HepG2 (cell line): ENCODE results near the gene SPAG5. TPM values are rescaled to one million over a fixed set of nuclear protein-coding genes. Genes with fewer than 3 reads are reported as not detected.

ENCODE experiments used
- DMAP1 ChIP-seq: IDR thresholded peaks from 2 replicates; pipeline ENCODE4 v1.6.1; 2016
- EEA1 ChIP-seq: sonication (generic); formaldehyde crosslinking; IDR thresholded peaks from 2 replicates; pipeline ENCODE4 v1.5.1; 2020; ENCODE audit warnings: mild to moderate bottlenecking, missing genetic modification reagents, borderline replicate concordance
- GTF3A ChIP-seq: sonication (generic); formaldehyde crosslinking; conservative IDR thresholded peaks from 2 replicates; pipeline ENCODE4 v1.4.0; 2020; ENCODE audit warnings: mild to moderate bottlenecking, missing genetic modification reagents
- MLLT10 ChIP-seq: sonication (generic); formaldehyde crosslinking; IDR thresholded peaks from 2 replicates; pipeline ENCODE4 v1.4.0; 2020; ENCODE audit warnings: missing genetic modification reagents
- ONECUT2 ChIP-seq: sonication (generic); formaldehyde crosslinking; IDR thresholded peaks from 2 replicates; pipeline ENCODE4 v1.4.0; 2020; ENCODE audit warnings: missing genetic modification reagents
- PAF1 ChIP-seq: IDR thresholded peaks from 2 replicates; pipeline ENCODE4 v1.6.1; 2016; ENCODE audit warnings: missing genetic modification reagents, missing compliant biosample characterization
- REXO4 ChIP-seq: sonication (generic); formaldehyde crosslinking; IDR thresholded peaks from 2 replicates; pipeline ENCODE4 v1.8.0; 2022; ENCODE audit warnings: missing genetic modification reagents, mild to moderate bottlenecking, borderline replicate concordance
- SAFB2 ChIP-seq: sonication (generic); formaldehyde crosslinking; IDR thresholded peaks from 2 replicates; pipeline ENCODE4 v1.5.1; 2020; ENCODE audit warnings: missing genetic modification reagents, low read depth, mild to moderate bottlenecking, borderline replicate concordance
- ZBTB38 ChIP-seq: sonication (generic); formaldehyde crosslinking; IDR thresholded peaks from 2 replicates; pipeline ENCODE4 v1.5.1; 2020; ENCODE audit warnings: mild to moderate bottlenecking, missing genetic modification reagents
- ZBTB8A ChIP-seq: sonication (generic); formaldehyde crosslinking; IDR thresholded peaks from 2 replicates; pipeline ENCODE4 v1.4.0; 2020; ENCODE audit warnings: mild to moderate bottlenecking, low read depth, missing genetic modification reagents, borderline replicate concordance
- ZFP82 ChIP-seq: sonication (generic); formaldehyde crosslinking; IDR thresholded peaks from 2 replicates; pipeline ENCODE4 v1.5.1; 2020; ENCODE audit warnings: mild to moderate bottlenecking, missing genetic modification reagents, borderline replicate concordance
- ZNF124 ChIP-seq: sonication (generic); formaldehyde crosslinking; IDR thresholded peaks from 2 replicates; pipeline ENCODE4 v1.4.0; 2020; ENCODE audit warnings: missing genetic modification reagents
- ZNF337 ChIP-seq: sonication (generic); formaldehyde crosslinking; IDR thresholded peaks from 2 replicates; pipeline ENCODE4 v1.5.1; 2020; ENCODE audit warnings: missing genetic modification reagents, low read depth, mild to moderate bottlenecking, borderline replicate concordance
- polyA plus RNA-seq, 8 experiments: library from polyadenylated mRNA; depleted of rRNA in 3 of 8; stranded (reverse) in 7 of 8; unstranded in 1 of 8; fragments of >200 nt; fragmentation: Illumina TruSeq in 4 of 8; extraction: Trizol in 4 of 8; gene quantifications; 2 replicates each; pipeline versions ENCODE4 v1.2.1 to v1.2.3, GENCODE V29; 2011 to 2016; ENCODE audit warnings: low read depth in 4 of 8, missing spikeins in 1 of 8, mixed read lengths in 1 of 8; ENCODE audit not compliant: insufficient read depth in 1 of 8
- total RNA-seq, 5 experiments: library from RNA; depleted of rRNA; stranded (reverse); fragments of >200 nt; fragmentation: Illumina TruSeq; extraction: Trizol; gene quantifications; 2 replicates each; pipeline ENCODE4 v1.2.3, GENCODE V29; 2016; ENCODE audit warnings: low read depth in 1 of 5
- TF ChIP-seq, protein P1 (sequence below): IDR thresholded peaks from 2 replicates; pipeline ENCODE4 v1.6.1; 2012; ENCODE audit warnings: inconsistent platforms
- TF ChIP-seq, protein P2 (sequence below): sonication (generic); formaldehyde crosslinking; IDR thresholded peaks from 2 replicates; pipeline ENCODE4; 2020; ENCODE audit warnings: missing genetic modification reagents, mild to moderate bottlenecking, borderline replicate concordance
- TF ChIP-seq, protein P3 (sequence below): sonication (generic); formaldehyde crosslinking; IDR thresholded peaks from 2 replicates; pipeline ENCODE4 v1.8.0; 2022; ENCODE audit warnings: mild to moderate bottlenecking, missing genetic modification reagents, moderate library complexity
- TF ChIP-seq, protein P4 (sequence below): IDR thresholded peaks from 2 replicates; pipeline ENCODE4 v1.6.1; 2018; ENCODE audit warnings: missing genetic modification reagents, mild to moderate bottlenecking, missing compliant biosample characterization
- TF ChIP-seq, protein P5 (sequence below): sonication (generic); formaldehyde crosslinking; IDR thresholded peaks from 2 replicates; pipeline ENCODE4 v1.8.0; 2022; ENCODE audit warnings: missing genetic modification reagents, mild to moderate bottlenecking, inconsistent platforms, borderline replicate concordance
- TF ChIP-seq, protein P6 (sequence below): IDR thresholded peaks from 2 replicates; pipeline ENCODE4 v1.6.1; 2016; ENCODE audit warnings: mild to moderate bottlenecking, missing biosample characterization, missing genetic modification reagents
- TF ChIP-seq, protein P7 (sequence below): sonication (generic); formaldehyde crosslinking; IDR thresholded peaks from 2 replicates; pipeline ENCODE4 v1.4.0; 2020; ENCODE audit warnings: missing genetic modification reagents
- TF ChIP-seq, protein P8 (sequence below): sonication (generic); formaldehyde crosslinking; IDR thresholded peaks from 2 replicates; pipeline ENCODE4 v1.5.0; 2020; ENCODE audit warnings: missing genetic modification reagents

Gene SPAG5
- total and polyA plus RNA-seq, 2 of the 13 experiments (the other 11 are each of a cell fraction or from before 2014, with no cell fraction given), result 41.4 to 98.0 TPM

DNA sequence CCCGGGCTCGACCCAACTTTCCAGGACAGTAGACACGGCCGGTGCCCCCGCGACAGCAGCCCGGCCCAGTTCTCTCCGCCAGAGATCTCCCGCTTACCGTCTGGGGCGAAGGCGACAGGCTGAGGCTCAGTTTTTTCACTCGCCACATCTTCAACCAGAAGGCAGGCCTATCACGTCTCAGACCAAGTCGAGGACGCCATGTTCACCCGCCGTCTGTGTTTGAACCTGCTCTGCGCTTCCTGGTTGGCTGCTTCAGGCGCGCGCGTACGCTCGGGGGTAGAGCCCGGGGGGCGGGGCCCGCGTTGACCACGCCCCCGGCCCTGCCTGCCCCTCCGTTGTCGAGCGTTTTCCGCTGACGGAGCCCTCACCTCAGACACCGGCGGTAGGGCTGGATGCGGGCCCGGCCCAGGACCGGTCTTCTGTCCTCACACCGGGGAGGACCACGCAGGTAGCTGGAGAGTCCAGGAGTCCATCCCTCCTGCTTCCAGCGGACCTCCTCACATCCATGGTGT lies at the start of gene SPAG5 (continued):
- TF ChIP-seq, protein P1, sequence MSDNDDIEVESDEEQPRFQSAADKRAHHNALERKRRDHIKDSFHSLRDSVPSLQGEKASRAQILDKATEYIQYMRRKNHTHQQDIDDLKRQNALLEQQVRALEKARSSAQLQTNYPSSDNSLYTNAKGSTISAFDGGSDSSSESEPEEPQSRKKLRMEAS, result 0 out of 2 replicates have a peak, but pooled peaks have one; percentile 34
- no peak for TF ChIP-seq MLLT10 (CRISPR knock-in tag)
- TF ChIP-seq EEA1 (CRISPR knock-in tag), result no peak
- TF ChIP-seq ZNF337 (CRISPR knock-in tag), result no peak
- no peak for TF ChIP-seq ZNF124
- TF ChIP-seq, protein P2, sequence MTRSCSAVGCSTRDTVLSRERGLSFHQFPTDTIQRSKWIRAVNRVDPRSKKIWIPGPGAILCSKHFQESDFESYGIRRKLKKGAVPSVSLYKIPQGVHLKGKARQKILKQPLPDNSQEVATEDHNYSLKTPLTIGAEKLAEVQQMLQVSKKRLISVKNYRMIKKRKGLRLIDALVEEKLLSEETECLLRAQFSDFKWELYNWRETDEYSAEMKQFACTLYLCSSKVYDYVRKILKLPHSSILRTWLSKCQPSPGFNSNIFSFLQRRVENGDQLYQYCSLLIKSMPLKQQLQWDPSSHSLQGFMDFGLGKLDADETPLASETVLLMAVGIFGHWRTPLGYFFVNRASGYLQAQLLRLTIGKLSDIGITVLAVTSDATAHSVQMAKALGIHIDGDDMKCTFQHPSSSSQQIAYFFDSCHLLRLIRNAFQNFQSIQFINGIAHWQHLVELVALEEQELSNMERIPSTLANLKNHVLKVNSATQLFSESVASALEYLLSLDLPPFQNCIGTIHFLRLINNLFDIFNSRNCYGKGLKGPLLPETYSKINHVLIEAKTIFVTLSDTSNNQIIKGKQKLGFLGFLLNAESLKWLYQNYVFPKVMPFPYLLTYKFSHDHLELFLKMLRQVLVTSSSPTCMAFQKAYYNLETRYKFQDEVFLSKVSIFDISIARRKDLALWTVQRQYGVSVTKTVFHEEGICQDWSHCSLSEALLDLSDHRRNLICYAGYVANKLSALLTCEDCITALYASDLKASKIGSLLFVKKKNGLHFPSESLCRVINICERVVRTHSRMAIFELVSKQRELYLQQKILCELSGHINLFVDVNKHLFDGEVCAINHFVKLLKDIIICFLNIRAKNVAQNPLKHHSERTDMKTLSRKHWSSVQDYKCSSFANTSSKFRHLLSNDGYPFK (CRISPR knock-in tag), result no peak; the same call in 1 of the 2 replicates
- TF ChIP-seq ZFP82, result 0 out of 2 replicates have a peak, but pooled peaks have one; percentile 82
- no peak for TF ChIP-seq PAF1 (CRISPR knock-in tag)
- TF ChIP-seq ONECUT2 (CRISPR knock-in tag), result 0 out of 2 replicates have a peak, but pooled peaks have one; percentile 20
- TF ChIP-seq, protein P3, sequence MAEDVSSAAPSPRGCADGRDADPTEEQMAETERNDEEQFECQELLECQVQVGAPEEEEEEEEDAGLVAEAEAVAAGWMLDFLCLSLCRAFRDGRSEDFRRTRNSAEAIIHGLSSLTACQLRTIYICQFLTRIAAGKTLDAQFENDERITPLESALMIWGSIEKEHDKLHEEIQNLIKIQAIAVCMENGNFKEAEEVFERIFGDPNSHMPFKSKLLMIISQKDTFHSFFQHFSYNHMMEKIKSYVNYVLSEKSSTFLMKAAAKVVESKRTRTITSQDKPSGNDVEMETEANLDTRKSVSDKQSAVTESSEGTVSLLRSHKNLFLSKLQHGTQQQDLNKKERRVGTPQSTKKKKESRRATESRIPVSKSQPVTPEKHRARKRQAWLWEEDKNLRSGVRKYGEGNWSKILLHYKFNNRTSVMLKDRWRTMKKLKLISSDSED (CRISPR knock-in tag), result no peak
- TF ChIP-seq SAFB2, result no peak
- TF ChIP-seq, protein P4, sequence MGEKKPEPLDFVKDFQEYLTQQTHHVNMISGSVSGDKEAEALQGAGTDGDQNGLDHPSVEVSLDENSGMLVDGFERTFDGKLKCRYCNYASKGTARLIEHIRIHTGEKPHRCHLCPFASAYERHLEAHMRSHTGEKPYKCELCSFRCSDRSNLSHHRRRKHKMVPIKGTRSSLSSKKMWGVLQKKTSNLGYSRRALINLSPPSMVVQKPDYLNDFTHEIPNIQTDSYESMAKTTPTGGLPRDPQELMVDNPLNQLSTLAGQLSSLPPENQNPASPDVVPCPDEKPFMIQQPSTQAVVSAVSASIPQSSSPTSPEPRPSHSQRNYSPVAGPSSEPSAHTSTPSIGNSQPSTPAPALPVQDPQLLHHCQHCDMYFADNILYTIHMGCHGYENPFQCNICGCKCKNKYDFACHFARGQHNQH (CRISPR knock-in tag), result 0 out of 2 replicates have a peak, but pooled peaks have one; percentile 34
- TF ChIP-seq, protein P5, sequence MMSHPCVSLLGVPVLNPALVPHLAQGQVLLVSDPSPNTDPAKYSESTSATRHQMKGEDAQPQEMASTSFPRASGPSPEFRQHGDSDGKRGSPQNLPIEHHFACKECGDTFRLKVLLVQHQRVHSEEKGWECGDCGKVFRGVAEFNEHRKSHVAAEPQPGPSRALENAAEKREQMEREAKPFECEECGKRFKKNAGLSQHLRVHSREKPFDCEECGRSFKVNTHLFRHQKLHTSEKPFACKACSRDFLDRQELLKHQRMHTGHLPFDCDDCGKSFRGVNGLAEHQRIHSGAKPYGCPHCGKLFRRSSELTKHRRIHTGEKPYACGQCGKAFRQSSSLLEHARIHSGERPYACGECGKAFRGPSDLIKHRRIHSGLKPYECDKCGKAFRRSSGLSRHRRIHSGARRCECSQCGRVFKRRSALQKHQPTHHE (CRISPR knock-in tag), result no peak
- no peak for TF ChIP-seq REXO4
- TF ChIP-seq, protein P6, sequence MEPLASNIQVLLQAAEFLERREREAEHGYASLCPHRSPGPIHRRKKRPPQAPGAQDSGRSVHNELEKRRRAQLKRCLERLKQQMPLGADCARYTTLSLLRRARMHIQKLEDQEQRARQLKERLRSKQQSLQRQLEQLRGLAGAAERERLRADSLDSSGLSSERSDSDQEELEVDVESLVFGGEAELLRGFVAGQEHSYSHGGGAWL (CRISPR knock-in tag), result 0 out of 2 replicates have a peak, but pooled peaks have one; percentile 17
- no peak for TF ChIP-seq ZBTB8A
- TF ChIP-seq DMAP1 (CRISPR knock-in tag), result peak; percentile 50
- TF ChIP-seq GTF3A, result no peak
- TF ChIP-seq, protein P7, sequence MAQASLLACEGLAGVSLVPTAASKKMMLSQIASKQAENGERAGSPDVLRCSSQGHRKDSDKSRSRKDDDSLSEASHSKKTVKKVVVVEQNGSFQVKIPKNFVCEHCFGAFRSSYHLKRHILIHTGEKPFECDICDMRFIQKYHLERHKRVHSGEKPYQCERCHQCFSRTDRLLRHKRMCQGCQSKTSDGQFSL (CRISPR knock-in tag), result no peak
- TF ChIP-seq, protein P8, sequence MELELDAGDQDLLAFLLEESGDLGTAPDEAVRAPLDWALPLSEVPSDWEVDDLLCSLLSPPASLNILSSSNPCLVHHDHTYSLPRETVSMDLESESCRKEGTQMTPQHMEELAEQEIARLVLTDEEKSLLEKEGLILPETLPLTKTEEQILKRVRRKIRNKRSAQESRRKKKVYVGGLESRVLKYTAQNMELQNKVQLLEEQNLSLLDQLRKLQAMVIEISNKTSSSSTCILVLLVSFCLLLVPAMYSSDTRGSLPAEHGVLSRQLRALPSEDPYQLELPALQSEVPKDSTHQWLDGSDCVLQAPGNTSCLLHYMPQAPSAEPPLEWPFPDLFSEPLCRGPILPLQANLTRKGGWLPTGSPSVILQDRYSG, result no peak
- TF ChIP-seq ZBTB38 (CRISPR knock-in tag), result peak; percentile 26; the same call in 1 of the 2 replicates
